Measurements from ENCODE around the gene MAPK1.
"Not testable (repeated sequence)": the region's sequence is repeated elsewhere in the genome, so short reads cannot be mapped to it uniquely, and the experiment has no call there.

MAPK1 gene

GRCh38 chr22:21818487-21819182 is 48.8 kb downstream of the MAPK1 start:
- no peak for DNase-seq (ENCODE audit: low read depth, low spot score)
- Histone ChIP-seq H3K27ac (ENCODE audit: low read length) (no peak overlapping the region), H3K4me3 (ENCODE audit: low read length) (no peak overlapping the region), H3K27me3 (ENCODE audit: control insufficient read depth, insufficient read depth, low read length) (no peaks in the 10 kb centered on the region), H3K36me3 (ENCODE audit: control insufficient read depth, insufficient read depth, low read length) (no peaks in the 10 kb centered on the region), H3K4me1 (ENCODE audit: control insufficient read depth, insufficient read depth, low read length) (peaks cover 4% of the 10 kb centered on the region), H3K9me3 (ENCODE audit: control insufficient read depth, insufficient read depth, low read length) (no peaks in the 10 kb centered on the region)
- no CpG with 5 or more reads among the region's 8 CpGs for WGBS (ENCODE audit: insufficient coverage, insufficient read length)

- no CpG with 5 or more reads among the region's 3 CpGs for WGBS (ENCODE audit: insufficient coverage, insufficient read length)
- H3K4me3 ChIP-seq (ENCODE audit: low read length); H3K9me3 ChIP-seq (ENCODE audit: control insufficient read depth, insufficient read depth, low read length); DNase-seq (ENCODE audit: low read depth, low spot score); H3K27me3 ChIP-seq (ENCODE audit: control insufficient read depth, insufficient read depth, low read length); H3K27ac ChIP-seq (ENCODE audit: low read length); H3K36me3 ChIP-seq (ENCODE audit: control insufficient read depth, insufficient read depth, low read length); H3K4me1 ChIP-seq (ENCODE audit: control insufficient read depth, insufficient read depth, low read length): not testable (repeated sequence)
Measured at GRCh38 chr22:21817497-21817853, 50.0 kb downstream of the MAPK1 start.

GRCh38 chr22:21816787-21817496 is 50.5 kb downstream of the MAPK1 start:
- Histone ChIP-seq H3K27ac (ENCODE audit: low read length) (no peak overlapping the region), H3K9me3 (ENCODE audit: control insufficient read depth, insufficient read depth, low read length) (no peaks in the 10 kb centered on the region), H3K4me1 (ENCODE audit: control insufficient read depth, insufficient read depth, low read length) (peaks cover 4% of the 10 kb centered on the region), H3K36me3 (ENCODE audit: control insufficient read depth, insufficient read depth, low read length) (no peaks in the 10 kb centered on the region), H3K27me3 (ENCODE audit: control insufficient read depth, insufficient read depth, low read length) (no peaks in the 10 kb centered on the region), H3K4me3 (ENCODE audit: low read length) (no peak overlapping the region)
- DNase-seq (ENCODE audit: low read depth, low spot score), result no peak
- WGBS (ENCODE audit: insufficient coverage, insufficient read length), result no CpG with 5 or more reads among the region's 10 CpGs

GRCh38 chr22:21816472-21816786 is 51.0 kb downstream of the MAPK1 start:
- no CpG with 5 or more reads among the region's 2 CpGs for WGBS (ENCODE audit: insufficient coverage, insufficient read length)
- no peaks in the 10 kb centered on the region for H3K36me3 ChIP-seq (ENCODE audit: control insufficient read depth, insufficient read depth, low read length)
- no peak overlapping the region for H3K27ac ChIP-seq (ENCODE audit: low read length)
- no peak overlapping the region for H3K4me3 ChIP-seq (ENCODE audit: low read length)
- no peaks in the 10 kb centered on the region for H3K27me3 ChIP-seq (ENCODE audit: control insufficient read depth, insufficient read depth, low read length)
- H3K9me3 ChIP-seq (ENCODE audit: control insufficient read depth, insufficient read depth, low read length), result no peaks in the 10 kb centered on the region
- no peak for DNase-seq (ENCODE audit: low read depth, low spot score)
- H3K4me1 ChIP-seq (ENCODE audit: control insufficient read depth, insufficient read depth, low read length), result peaks cover 4% of the 10 kb centered on the region

GRCh38 chr22:21815958-21816357 is 51.5 kb downstream of the MAPK1 start:
- no peaks in the 10 kb centered on the region for H3K9me3 ChIP-seq (ENCODE audit: control insufficient read depth, insufficient read depth, low read length)
- WGBS (ENCODE audit: insufficient coverage, insufficient read length), result no CpG with 5 or more reads among the region's 2 CpGs
- no peak overlapping the region for H3K27ac ChIP-seq (ENCODE audit: low read length)
- no peak for DNase-seq (ENCODE audit: low read depth, low spot score)
- H3K4me1 ChIP-seq (ENCODE audit: control insufficient read depth, insufficient read depth, low read length), result peaks cover 4% of the 10 kb centered on the region
- H3K27me3 ChIP-seq (ENCODE audit: control insufficient read depth, insufficient read depth, low read length), result no peaks in the 10 kb centered on the region
- no peak overlapping the region for H3K4me3 ChIP-seq (ENCODE audit: low read length)
- no peaks in the 10 kb centered on the region for H3K36me3 ChIP-seq (ENCODE audit: control insufficient read depth, insufficient read depth, low read length)

GRCh38 chr22:21815357-21815756 is 52.1 kb downstream of the MAPK1 start:
- WGBS (ENCODE audit: insufficient coverage, insufficient read length), result no CpG with 5 or more reads among the region's 3 CpGs
- DNase-seq (ENCODE audit: low read depth, low spot score), result no peak
- Histone ChIP-seq H3K27ac (ENCODE audit: low read length) (no peak overlapping the region), H3K4me3 (ENCODE audit: low read length) (no peak overlapping the region), H3K36me3 (ENCODE audit: control insufficient read depth, insufficient read depth, low read length) (no peaks in the 10 kb centered on the region), H3K9me3 (ENCODE audit: control insufficient read depth, insufficient read depth, low read length) (no peaks in the 10 kb centered on the region), H3K4me1 (ENCODE audit: control insufficient read depth, insufficient read depth, low read length) (peaks cover 4% of the 10 kb centered on the region), H3K27me3 (ENCODE audit: control insufficient read depth, insufficient read depth, low read length) (no peaks in the 10 kb centered on the region)

GRCh38 chr22:21811982-21812381 is 55.5 kb downstream of the MAPK1 start:
- no peak for DNase-seq (ENCODE audit: low read depth, low spot score)
- no peaks in the 10 kb centered on the region for H3K9me3 ChIP-seq (ENCODE audit: control insufficient read depth, insufficient read depth, low read length)
- WGBS (ENCODE audit: insufficient coverage, insufficient read length), result no CpG with 5 or more reads among the region's 1 CpG
- no peak overlapping the region for H3K27ac ChIP-seq (ENCODE audit: low read length)
- no peaks in the 10 kb centered on the region for H3K4me1 ChIP-seq (ENCODE audit: control insufficient read depth, insufficient read depth, low read length)
- H3K36me3 ChIP-seq (ENCODE audit: control insufficient read depth, insufficient read depth, low read length), result no peaks in the 10 kb centered on the region
- H3K27me3 ChIP-seq (ENCODE audit: control insufficient read depth, insufficient read depth, low read length), result no peaks in the 10 kb centered on the region
- no peak overlapping the region for H3K4me3 ChIP-seq (ENCODE audit: low read length)

GRCh38 chr22:21807544-21808529 is 59.6 kb downstream of the MAPK1 start:
- no peak overlapping the region for H3K4me3 ChIP-seq (ENCODE audit: low read length)
- H3K27ac ChIP-seq (ENCODE audit: low read length), result no peak overlapping the region
- no peak for DNase-seq (ENCODE audit: low read depth, low spot score)
- no peaks in the 10 kb centered on the region; the same call in 1 of the 2 replicates for H3K36me3 ChIP-seq (ENCODE audit: control insufficient read depth, insufficient read depth, low read length)
- no peaks in the 10 kb centered on the region for H3K27me3 ChIP-seq (ENCODE audit: control insufficient read depth, insufficient read depth, low read length)
- H3K4me1 ChIP-seq (ENCODE audit: control insufficient read depth, insufficient read depth, low read length), result no peaks in the 10 kb centered on the region
- no peaks in the 10 kb centered on the region for H3K9me3 ChIP-seq (ENCODE audit: control insufficient read depth, insufficient read depth, low read length)
- WGBS (ENCODE audit: insufficient coverage, insufficient read length), result no CpG with 5 or more reads among the region's 6 CpGs

- not testable (repeated sequence) for H3K36me3 ChIP-seq (ENCODE audit: control insufficient read depth, insufficient read depth, low read length)
Measured at GRCh38 chr22:21805325-21805724, 62.1 kb downstream of the MAPK1 start.

GRCh38 chr22:21803811-21804249 is 63.6 kb downstream of the MAPK1 start:
- Histone ChIP-seq H3K27ac (ENCODE audit: low read length) (no peak overlapping the region), H3K4me3 (ENCODE audit: low read length) (no peak overlapping the region), H3K4me1 (ENCODE audit: control insufficient read depth, insufficient read depth, low read length) (no peaks in the 10 kb centered on the region), H3K9me3 (ENCODE audit: control insufficient read depth, insufficient read depth, low read length) (no peaks in the 10 kb centered on the region), H3K36me3 (ENCODE audit: control insufficient read depth, insufficient read depth, low read length) (peaks cover under 1% of the 10 kb centered on the region; the same call in 1 of the 2 replicates), H3K27me3 (ENCODE audit: control insufficient read depth, insufficient read depth, low read length) (no peaks in the 10 kb centered on the region)
- no CpG with 5 or more reads among the region's 6 CpGs for WGBS (ENCODE audit: insufficient coverage, insufficient read length)
- no peak for DNase-seq (ENCODE audit: low read depth, low spot score)

More at GRCh38 chr22:21805325-21805724, 62.1 kb downstream of the MAPK1 start:
- no CpG with 5 or more reads among the region's 8 CpGs for WGBS (ENCODE audit: insufficient coverage, insufficient read length)
- DNase-seq (ENCODE audit: low read depth, low spot score); H3K4me1 ChIP-seq (ENCODE audit: control insufficient read depth, insufficient read depth, low read length); H3K27ac ChIP-seq (ENCODE audit: low read length); H3K27me3 ChIP-seq (ENCODE audit: control insufficient read depth, insufficient read depth, low read length); H3K9me3 ChIP-seq (ENCODE audit: control insufficient read depth, insufficient read depth, low read length); H3K4me3 ChIP-seq (ENCODE audit: low read length): not testable (repeated sequence)
